Mammary epithelial cell (primary cell): ENCODE results near the gene PRAMEF1.

Experiments
- EZH2 ChIP-seq: IDR thresholded peaks from 2 replicates; pipeline ENCODE4 v1.6.1; 2012; ENCODE audit warnings: low read length, inconsistent platforms, borderline replicate concordance
- TF ChIP-seq, protein P1 (sequence below), 2 donors: IDR thresholded peaks in 1 of 2; conservative IDR thresholded peaks in 1 of 2; 2 replicates each; pipeline ENCODE4 v1.5.1; 2011 to 2012; ENCODE audit warnings: inconsistent platforms in 2 of 2, low read length in 2 of 2, mild to moderate bottlenecking in 2 of 2, control low read depth in 1 of 2, low read depth in 1 of 2; ENCODE audit not compliant: insufficient read depth in 1 of 2; ENCODE audit errors: extremely low read depth in 1 of 2

DNA sequence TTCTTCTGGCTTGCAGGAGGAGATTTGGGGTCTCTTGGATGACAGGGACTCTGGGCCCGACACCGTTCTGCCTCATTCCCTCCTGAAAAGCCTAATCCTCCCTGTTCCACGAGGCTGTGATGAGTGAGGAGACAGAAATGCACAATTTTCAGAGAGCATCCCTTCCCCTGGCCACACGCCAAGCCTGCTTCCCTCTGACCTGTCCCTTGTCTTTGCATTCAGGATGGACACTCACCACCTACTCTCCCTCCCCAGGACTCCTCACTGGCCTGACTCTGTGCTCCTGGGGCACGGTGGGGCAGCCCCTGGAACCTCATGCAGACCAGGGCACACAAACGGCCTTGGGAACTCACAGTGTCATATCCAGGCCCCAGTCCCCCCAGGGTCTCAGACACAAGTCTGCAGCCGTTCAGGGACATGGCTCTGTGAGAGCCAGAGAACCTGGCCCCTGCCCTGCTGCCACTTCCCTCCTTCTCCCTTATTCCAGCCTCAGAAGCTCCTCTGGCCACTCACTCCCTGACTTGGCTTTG is 21.2 kb upstream of the PRAMEF1 start:
- TF ChIP-seq, protein P1, sequence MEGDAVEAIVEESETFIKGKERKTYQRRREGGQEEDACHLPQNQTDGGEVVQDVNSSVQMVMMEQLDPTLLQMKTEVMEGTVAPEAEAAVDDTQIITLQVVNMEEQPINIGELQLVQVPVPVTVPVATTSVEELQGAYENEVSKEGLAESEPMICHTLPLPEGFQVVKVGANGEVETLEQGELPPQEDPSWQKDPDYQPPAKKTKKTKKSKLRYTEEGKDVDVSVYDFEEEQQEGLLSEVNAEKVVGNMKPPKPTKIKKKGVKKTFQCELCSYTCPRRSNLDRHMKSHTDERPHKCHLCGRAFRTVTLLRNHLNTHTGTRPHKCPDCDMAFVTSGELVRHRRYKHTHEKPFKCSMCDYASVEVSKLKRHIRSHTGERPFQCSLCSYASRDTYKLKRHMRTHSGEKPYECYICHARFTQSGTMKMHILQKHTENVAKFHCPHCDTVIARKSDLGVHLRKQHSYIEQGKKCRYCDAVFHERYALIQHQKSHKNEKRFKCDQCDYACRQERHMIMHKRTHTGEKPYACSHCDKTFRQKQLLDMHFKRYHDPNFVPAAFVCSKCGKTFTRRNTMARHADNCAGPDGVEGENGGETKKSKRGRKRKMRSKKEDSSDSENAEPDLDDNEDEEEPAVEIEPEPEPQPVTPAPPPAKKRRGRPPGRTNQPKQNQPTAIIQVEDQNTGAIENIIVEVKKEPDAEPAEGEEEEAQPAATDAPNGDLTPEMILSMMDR (conservative IDR thresholded peaks at IDR 0.05 in 1 of 2, IDR thresholded peaks at IDR 0.05 in 1 of 2; ENCODE audit: extremely low read depth in 1 of 2, insufficient read depth in 1 of 2, low read depth in 1 of 2, low read length in 2 of 2), result no peak
- no peak for TF ChIP-seq EZH2
